ENCODE results near the gene NEGR1.
A peak's percentile ranks its signal among the peaks of the same experiment; 100 is the strongest.

NEGR1 gene

GRCh38 chr1:71778940-71779339 is 503.4 kb downstream of the NEGR1 start:
- no peak for DNase-seq (ENCODE audit: low read depth)

- DNase-seq (ENCODE audit: low read depth) = no peak
Measured at GRCh38 chr1:71777094-71777493, 505.2 kb downstream of the NEGR1 start.

GRCh38 chr1:71774705-71775104 is 507.6 kb downstream of the NEGR1 start:
- DNase-seq (ENCODE audit: low read depth) = no peak

- DNase-seq (ENCODE audit: low read depth) = peak; percentile 10
Measured at GRCh38 chr1:71770121-71770520, 512.2 kb downstream of the NEGR1 start.

GRCh38 chr1:71766748-71767147 is 515.6 kb downstream of the NEGR1 start:
- no peak for DNase-seq (ENCODE audit: low read depth)

GRCh38 chr1:71762514-71763255 is 519.7 kb downstream of the NEGR1 start:
- no peak for DNase-seq (ENCODE audit: low read depth)

GRCh38 chr1:71755441-71755840 is 526.9 kb downstream of the NEGR1 start:
- no peak for DNase-seq (ENCODE audit: low read depth)

GRCh38 chr1:71753746-71754145 is 528.6 kb downstream of the NEGR1 start:
- no peak for DNase-seq (ENCODE audit: low read depth)

- no peak for DNase-seq (ENCODE audit: low read depth)
Measured at GRCh38 chr1:71745326-71745725, 537.0 kb downstream of the NEGR1 start.

- no peak for DNase-seq (ENCODE audit: low read depth)
Measured at GRCh38 chr1:71743862-71744261, 538.5 kb downstream of the NEGR1 start.

- DNase-seq (ENCODE audit: low read depth) = no peak
Measured at GRCh38 chr1:71738910-71739309, 543.4 kb downstream of the NEGR1 start.

GRCh38 chr1:71738256-71738655 is 544.1 kb downstream of the NEGR1 start:
- no peak for DNase-seq (ENCODE audit: low read depth)

GRCh38 chr1:71737768-71738167 is 544.6 kb downstream of the NEGR1 start:
- DNase-seq (ENCODE audit: low read depth) = no peak

- no peak for DNase-seq (ENCODE audit: low read depth)
Measured at GRCh38 chr1:71733121-71733520, 549.2 kb downstream of the NEGR1 start.

GRCh38 chr1:71721532-71721931 is 560.8 kb downstream of the NEGR1 start:
- peak; percentile 1 for DNase-seq (ENCODE audit: low read depth)

- DNase-seq (ENCODE audit: low read depth) = no peak
Measured at GRCh38 chr1:71719330-71719729, 563.0 kb downstream of the NEGR1 start.

- DNase-seq (ENCODE audit: low read depth) = no peak
Measured at GRCh38 chr1:71717186-71717585, 565.2 kb downstream of the NEGR1 start.

- no peak for DNase-seq (ENCODE audit: low read depth)
Measured at GRCh38 chr1:71711456-71711855, 570.9 kb downstream of the NEGR1 start.

GRCh38 chr1:71706029-71706671 is 576.2 kb downstream of the NEGR1 start:
- no peak for DNase-seq (ENCODE audit: low read depth)

GRCh38 chr1:71698186-71698585 is 584.2 kb downstream of the NEGR1 start:
- no peak for DNase-seq (ENCODE audit: low read depth)

GRCh38 chr1:71695821-71696220 is 586.5 kb downstream of the NEGR1 start:
- peak; percentile 29 for DNase-seq (ENCODE audit: low read depth)

- DNase-seq (ENCODE audit: low read depth) = no peak
Measured at GRCh38 chr1:71695084-71695483, 587.3 kb downstream of the NEGR1 start.

GRCh38 chr1:71693581-71693980 is 588.8 kb downstream of the NEGR1 start:
- no peak for DNase-seq (ENCODE audit: low read depth)

- DNase-seq (ENCODE audit: low read depth) = no peak
Measured at GRCh38 chr1:71689635-71690034, 592.7 kb downstream of the NEGR1 start.

All from ELR (cell line).